ENCODE results near the gene SCGB1A1.

SCGB1A1 gene

DNA sequence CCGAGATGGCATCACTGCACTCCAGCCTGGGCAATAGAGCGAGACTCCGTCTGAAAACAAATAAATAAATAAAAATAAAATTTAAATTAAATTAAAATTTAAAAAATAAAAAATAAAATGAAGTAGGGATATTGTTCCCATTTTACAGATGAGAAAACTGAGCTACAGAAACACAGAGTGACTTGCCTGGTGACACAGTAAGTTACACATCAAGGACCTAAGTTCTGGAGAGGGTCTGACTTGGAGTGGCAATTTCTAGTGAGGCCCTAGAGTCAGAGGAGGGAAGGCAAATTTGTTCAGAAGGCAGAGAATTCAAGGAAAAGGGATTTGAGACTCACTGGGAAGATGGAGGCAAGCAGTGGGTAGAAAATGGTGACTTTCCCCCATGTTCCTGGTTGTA is 2.0 kb downstream of the SCGB1A1 start:
- DNase-seq, result no peak

DNA sequence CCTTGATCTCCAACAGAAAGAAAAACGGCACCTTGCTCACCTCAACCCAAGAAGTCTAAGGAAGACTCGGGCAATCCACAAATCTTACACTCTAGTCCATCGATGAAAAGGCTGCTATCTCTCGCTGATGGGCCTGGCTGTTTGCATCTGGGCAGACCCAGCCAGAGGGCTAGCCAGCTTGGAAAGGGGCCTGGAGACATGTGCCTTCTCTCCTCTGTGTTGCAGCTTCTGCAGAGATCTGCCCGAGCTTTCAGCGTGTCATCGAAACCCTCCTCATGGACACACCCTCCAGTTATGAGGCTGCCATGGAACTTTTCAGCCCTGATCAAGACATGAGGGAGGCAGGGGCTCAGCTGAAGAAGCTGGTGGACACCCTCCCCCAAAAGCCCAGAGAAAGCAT is 3.2 kb downstream of the SCGB1A1 start:
- no peak for DNase-seq

DNA sequence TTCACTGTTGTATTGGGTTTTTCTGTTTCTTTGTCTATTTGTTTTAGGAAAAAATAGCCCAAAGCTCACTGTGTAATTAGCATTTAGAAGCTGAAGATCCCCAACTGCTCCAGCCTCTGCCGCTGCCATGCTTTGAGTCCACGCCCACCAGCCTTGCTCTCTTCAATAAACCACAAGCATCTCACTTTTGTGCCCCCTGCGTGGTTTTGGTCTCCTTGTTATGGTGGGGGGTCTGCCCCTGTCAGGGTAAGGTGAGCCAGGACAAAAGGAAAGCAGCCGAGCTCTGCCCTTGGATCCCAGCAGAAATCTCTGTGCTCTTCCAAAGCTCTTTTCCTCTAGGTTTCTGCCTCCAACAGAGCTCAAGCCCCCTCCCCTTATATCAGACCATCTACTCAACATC is 4.2 kb downstream of the SCGB1A1 start:
- DNase-seq, result no peak

DNA sequence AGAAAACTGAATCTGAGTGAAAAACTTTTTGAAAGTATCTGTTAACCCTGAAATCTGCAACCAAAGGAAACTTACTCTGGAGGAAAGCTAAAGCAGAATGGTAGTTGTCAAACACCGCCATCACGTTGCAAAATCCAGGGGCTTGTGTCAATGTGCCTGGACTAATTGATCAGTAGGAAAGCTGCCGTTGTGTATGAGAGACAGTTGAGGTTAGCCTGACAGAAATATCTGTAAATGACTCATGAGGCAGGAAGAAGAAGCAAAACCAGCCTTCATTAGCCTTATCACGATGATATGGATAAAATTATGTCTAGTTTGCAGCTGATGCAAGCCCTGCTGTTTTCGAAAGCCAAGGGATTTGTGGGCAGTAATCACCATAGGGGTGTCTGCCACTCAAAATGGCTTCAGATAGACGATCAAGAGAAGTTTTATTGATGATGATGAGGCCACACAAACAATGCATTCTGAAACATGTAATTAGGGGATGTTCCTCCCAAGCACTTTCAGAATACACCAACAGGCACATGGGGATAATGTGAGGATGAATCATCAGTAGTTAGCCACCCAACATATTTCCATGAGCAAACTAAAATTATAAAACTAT is 8.9 kb downstream of the SCGB1A1 start:
- DNase-seq, result no peak

DNA sequence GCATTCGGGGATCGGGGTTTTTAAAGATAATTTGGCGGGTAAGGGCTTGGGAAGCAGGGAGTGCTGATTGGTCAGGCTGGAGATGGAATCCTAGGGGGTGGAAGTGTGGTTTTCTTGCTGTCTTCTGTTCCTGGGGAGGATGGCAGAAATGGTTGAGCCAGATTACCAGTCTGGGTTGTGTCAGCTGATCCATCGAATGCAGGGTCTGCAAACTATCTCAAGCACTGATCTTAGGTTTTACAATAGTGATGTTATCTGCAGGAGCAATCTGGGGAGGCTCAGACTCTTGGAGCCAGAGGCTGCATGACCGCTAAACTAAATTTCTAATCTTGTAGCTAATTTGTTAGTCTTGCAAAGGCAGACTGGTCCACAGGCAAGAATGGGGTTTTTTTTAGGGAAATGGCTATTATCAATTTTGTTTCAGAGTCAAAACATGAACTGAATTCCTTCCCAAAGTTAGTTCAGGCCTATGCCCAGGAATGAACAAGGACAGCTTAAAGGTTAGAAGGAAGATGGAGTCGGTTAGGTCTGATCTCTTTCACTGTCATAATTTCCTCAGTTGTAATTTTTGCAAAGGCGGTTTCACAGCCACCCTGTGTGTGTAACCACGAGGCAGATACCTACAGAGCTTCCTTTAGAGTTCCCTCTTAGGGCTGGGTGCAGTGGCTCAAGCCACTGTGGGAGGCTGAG is 10.2 kb downstream of the SCGB1A1 start:
- no peak for DNase-seq

DNA sequence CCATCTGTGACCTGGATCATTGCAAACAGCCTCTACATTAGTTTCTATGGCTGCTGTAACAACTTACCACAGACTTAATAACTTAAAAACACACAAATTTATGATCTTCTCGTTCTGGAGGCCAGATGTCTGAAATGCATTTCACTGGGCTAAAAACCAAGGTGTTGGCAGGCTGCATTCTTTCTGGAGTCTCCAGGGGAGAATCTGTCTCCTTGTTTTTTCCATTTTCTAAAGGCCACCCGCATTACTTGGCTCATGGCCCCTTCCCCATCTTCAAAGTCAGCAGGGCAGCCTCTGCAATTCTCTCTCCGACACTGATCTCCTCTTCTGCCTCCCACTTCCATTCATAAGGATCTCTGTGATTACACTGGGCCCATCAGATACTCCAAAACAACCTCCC is 11.6 kb downstream of the SCGB1A1 start:
- DNase-seq, result no peak

DNA sequence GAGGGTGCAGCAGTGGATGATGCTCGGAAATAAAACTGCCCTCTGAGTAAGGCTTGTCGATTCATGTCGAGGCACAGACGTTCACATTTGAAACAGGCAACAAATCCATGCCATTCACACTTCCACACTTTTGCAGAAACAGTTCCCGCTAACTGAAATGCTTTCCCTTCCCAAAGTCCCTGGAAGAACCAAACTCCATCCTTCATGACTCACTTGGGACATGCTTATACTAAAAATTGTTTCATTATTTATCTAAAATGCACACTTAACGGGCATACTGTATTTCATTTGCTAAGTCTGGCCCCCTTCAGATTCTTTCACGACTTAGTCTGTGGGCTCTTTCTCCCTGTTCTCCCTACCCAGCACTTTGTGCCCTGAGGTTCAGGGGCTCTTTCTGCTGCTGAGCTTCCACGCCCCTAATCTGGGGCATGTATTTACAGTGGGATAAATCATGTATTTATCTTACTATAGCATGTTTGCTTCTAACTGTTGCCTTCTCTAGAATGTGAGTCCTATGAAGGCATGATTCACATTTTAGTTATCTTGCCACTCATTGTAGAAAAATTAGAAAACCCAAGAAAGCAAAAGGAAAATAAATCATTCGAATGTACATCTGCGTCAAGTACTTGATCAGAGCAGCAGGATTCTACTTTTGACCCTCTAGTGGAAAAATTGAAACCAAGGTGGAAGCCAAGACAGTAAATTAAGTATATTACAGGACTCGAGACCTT is 12.5 kb downstream of the SCGB1A1 start:
- DNase-seq, result no peak

DNA sequence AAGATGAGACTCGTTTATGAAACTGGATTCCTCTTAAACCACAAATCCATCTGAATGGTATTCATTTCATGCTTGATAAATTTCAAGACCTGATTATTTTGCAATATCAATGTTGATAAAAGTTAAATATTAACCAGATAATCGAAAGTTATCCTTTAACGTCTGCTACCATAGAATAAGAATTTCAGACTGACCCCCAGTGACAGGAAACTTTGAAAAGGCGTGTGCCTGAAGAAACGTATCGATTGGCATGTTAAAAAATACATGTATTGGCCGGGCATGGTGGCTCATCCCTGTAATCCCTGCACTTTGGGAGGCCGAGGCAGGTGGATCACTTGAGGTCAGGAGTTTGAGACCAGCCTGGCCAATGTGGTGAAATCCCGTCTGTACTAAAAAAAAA is 13.9 kb downstream of the SCGB1A1 start:
- DNase-seq, result no peak

DNA sequence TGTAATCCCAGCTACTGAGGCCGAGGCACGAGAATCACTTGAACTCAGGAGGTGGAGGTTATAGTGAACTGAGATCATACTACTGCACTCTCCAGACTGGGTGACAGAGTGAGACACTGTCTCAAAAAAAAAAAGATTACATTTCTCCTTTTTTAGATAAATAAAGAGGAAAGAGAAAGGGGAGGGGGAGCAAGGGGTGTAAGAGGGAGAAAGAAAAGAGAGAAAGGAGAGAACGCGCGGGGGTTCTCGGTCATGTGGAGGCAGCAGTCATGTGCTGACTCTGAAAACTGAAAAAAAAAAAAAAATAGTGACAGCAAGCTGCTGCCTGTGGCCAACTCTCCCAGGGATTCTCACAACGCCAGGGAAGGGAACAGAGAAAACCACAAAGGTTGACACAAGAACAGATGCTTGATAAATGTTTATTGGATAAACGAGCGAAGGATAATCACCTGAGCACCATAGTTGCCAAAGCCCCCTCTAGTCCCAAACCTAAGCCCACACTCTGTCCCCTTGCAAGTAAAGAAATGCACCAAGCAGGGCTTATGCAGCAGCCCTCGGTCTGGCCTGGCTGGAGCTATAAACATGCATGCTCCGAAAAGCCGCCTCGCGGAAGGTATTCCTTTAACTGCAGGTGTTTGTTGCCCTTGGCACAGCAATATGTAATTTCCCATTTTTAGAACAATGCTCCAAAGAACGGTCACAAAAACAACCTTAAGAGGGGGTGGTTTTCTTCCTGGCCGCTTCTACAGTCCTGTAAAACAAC is 14.5 kb downstream of the SCGB1A1 start:
- DNase-seq, result no peak

DNA sequence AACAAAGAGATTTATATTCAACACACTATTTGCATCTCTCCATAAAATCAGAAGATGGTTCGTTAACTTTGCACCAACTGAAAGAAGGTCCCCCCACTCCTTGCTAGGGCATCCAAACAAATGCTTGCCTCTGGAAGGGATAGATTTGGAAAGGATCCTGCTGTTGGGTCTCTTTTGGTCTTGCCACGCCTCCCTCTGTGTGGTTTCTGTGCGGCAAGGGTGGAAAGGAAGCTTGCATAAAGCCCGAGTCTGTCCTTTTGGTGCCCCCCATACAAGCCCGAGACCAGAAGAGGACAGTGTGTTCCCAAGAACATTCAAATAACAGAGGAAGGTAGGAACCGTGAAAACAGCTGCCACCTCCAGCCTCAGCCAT is 15.1 kb downstream of the SCGB1A1 start:
- DNase-seq, result no peak

DNA sequence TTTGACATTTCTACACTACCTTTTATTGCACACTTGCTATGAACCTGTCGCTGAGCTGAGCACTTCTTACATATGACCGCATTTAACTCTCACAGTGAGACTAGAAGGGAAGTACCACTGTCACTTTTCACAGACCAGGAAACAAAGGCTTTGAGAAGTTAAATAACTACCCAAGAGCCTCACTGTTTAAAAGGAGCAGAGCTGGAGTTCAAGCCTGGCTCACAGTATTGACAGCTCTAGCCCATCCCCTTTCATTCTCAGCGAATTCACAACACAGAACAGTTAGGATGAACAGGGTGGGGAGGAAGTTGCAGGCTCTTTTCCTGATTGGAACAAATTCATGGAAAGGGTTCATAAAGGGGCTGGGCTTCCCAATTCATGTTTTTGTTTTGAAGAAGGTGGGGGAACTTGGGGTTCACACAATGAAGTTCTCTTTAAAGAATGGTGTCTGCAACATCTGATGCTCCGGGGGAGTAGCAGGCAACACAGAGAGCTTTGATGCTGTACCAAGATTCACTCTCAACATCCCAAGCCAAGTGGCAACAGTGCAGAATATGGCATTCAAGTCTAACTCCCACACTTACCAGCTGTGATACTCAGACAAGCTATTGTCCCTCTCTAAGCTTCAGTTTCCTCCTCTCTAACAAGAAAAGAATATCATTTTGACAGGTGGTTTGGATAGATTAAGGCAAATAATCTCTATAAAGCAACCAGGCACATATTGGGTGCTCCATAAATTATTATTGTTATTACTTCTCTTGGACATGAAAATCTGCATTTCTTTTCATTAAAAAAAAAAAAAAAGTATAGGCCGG is 17.2 kb downstream of the SCGB1A1 start:
- peak in 5 of 56 donors; percentile 12 to 44 (median 19) for DNase-seq

DNA sequence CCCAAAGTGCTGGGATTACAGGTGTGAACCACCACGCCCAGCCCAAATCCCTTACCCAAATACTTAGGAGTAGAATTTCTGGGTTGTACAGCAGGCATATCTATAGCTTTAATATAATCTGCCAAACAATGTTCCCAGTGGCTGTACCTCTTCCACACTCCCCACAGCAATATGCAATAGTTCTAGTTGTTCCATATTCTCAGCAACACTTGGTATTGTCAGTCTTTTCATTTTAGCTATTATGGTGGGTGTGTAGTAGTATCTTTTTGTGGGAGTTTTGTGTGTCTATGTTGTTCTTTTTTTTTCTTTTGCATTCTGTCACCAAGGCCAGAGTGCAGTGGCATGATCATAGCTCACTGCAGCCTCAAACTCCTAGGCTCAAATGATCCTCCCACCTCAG is 18.8 kb downstream of the SCGB1A1 start:
- DNase-seq, result no peak

DNA sequence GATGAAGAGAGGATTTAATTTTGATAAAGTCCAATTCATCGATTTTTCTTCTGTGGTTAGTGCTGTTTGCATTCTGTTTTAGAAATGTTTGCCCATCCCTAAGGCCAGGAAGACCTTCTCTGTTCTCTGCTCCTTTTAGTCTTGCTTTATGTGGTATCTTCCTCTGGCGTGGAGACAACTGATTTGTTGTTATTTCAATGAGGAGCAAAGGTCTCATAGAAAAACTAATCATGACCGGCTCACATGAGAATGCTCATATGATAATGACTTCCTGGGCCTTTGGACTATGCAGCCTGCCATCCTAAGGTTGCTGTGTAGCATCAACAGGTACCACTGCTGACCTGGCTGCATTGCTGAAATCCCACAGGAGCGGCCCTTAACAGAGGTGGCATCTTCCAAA is 19.8 kb downstream of the SCGB1A1 start:
- no peak for DNase-seq

DNA sequence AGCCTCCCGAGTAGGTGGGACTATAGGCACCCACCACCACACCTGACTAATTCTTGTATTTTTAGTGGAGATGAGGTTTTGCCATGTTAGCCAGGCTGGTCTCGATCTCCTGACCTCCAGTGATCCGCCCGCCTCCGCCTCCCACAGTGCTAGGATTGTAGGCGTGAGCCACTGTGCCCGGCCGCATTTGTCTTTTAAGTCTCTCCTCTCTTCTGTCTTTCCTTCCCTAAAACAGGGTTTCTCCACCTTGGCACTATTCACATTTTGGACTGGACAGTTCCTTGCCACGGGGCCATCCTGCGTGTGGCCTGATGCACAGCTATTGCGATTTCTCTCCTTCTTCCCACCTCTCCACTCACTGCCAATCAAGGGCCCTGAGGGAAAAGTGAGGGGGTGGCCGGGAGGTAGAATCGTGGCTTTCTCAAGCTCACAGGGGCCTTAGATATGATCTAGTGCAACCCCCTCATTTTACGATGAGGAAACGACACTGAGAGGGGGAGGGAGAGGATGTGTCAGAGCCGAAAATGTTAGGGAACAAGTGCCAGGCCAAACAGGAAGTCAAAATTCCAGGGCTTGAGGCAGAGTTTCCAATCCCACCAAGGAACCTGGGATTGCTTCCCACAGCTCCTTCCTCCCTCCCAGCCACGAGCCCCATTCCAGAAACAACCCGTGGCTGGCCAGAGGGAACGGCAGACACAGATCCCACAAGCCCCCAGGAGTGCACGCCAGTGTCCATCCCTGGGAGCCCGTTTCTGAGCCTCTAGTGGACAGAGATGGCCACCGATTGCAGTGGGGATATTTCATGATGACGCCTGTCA is 21.2 kb downstream of the SCGB1A1 start:
- peak in 6 of 56 donors; percentile 6 to 37 (median 12) for DNase-seq

DNA sequence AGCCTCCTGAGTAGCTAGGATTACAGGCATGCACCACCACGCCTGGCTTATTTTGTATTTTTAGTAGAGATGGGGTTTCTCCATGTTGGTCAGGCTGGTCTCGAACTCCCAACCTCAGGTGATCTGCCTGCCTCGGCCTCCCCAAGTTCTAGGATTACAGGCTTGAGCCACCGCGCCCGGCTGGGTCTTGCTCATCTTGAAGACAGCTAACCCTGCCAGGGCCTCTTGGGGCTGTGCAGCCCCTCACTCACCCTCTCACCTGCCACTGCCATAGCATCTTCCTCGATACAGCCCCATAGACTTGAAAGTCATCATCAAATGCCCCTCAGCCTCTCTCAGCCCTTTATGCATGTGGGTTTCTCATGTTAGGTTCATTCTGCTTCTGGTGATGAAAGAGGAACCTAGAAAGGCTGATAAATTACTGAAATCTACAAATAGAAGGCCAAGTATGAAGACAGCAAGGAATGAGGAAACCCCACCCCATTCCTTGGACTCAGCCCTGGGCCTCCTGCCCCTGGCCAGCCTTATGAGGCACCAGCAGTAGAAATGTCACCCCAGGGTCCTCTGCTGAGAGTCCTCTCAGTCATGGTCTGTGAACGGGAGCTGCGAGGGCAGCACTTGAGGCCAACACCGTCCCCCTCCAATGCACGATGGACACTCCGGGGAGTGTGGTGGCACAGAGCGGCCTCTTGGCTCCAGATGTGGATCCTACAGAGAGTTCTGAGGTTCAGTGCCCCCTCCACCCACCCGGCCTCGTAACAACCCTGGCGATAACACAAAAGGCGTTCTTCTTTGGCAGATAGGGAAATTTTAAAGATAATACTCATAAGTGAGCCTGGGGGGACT is 24.8 kb downstream of the SCGB1A1 start:
- no peak for DNase-seq

DNA sequence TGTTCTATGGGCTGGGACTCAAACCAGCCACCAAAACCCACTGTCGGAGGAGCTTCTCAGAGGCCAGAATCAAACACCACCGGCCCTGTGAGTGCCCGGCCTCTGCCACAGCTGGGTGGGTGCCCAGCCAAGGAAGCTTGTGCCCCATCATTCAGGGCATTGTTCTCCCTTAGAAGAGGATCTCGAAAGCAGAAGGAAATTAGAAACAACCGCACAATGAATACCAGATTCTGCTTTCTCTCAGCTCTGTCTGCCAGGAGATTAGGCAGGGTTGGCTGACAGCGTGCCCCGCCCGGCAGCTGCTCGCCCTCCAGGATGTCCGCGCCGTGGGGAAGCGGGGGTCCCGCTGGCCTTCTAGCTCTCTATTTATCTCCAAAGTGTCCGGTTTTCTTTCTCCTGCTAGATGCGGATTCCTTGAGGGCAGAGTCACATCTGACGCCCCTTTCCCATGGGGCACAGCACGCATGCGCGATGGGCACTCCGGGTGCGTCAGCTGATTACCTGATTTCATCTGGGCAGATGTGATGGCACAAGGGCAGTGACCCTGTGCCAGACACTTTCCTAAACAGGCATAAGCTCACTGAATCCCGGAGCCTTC is 25.5 kb downstream of the SCGB1A1 start:
- peak in 48 of 56 donors; percentile 15 to 79 (median 54) for DNase-seq

DNA sequence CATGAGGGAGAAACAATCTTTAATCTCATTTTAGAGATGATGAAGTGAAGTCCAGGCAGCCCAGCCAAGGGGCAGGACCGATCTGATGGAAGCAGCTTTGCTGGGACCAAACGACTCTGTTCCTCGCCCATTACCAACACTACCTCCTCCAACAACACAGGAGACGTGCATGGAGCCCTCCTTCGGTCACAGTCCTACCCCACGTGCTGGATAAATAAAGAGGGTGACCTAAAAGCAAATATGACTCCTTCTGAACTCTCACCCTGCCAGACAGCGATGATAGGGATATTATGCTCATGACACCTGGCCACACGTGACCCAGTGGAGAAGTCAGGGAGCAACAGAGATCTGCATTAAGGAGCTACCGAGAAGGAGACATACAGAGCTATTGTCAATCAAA is 26.0 kb downstream of the SCGB1A1 start:
- DNase-seq, result no peak

DNA sequence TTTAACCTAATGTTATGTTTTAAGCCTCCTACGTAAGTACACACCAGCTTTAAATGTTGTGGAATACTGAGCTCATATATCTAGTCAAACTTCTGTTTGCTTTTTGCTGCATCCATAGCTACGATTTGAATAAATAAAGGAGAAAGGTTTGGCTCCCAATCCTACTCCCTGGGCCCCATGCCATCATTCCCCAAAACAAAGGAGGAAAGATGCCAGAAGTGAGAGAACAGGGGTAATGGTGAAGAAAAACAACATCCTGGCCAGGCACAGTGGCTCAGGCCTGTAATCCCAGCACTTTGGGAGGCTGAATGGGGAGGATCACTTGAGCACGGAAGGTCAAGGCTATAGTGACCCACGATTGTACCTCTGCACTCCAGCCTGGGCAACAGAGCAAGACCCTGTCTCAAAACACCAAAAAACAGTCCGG is 26.5 kb downstream of the SCGB1A1 start:
- DNase-seq, result no peak

DNA sequence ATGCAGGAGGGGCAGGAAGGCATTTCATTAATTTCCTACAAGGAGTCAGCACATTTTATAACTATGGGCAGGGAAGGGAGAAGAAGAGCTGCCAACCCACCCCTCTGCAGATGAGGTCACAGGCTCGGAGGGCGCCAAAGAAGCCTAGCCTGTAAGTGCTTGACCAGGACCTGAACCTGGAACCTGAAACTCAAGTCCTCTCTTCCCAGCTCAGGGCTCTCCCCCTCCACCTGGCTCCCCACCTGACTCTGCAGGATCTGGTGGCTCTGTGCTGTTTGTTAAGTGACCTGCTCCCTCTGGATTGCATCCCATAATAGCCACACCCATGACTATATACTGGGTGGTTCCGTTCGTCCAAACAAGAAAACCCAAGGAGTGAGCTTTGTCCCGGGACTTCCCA is 27.3 kb downstream of the SCGB1A1 start:
- DNase-seq, result no peak
